ENCODE measurements around the gene SNRNP40. TPM values are rescaled to one million over a fixed set of nuclear protein-coding genes. Genes with fewer than 3 reads are reported as not detected.

SNRNP40 gene
- total and polyA plus RNA-seq, 10 donors, result 21.4 to 53.0 (median 40.1) TPM

DNA sequence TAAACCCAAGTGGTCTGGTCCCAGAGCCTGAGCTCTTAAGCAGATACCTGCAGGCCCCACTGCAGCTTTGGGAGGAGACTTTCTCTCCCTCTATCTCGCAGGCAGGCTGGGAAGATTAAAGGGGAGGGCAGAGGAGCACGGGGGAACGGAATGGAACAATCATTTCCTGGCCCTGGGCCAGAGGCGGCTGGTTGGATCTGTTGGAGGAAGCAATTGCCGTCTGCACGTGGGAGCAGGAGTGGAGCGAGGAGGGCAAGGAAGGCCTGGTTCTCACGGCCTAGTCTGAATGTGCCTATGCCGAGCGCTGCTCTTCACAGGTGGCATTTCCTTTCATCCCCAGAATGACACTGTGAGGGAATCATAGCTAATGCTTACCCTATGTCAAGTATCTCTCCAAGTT, 80.6 kb downstream of the SNRNP40 start:
- no peak for DNase-seq
- intact Hi-C loops (cut with DNase I; ENCODE audit: low total_unique reads), result no loop called here

DNA sequence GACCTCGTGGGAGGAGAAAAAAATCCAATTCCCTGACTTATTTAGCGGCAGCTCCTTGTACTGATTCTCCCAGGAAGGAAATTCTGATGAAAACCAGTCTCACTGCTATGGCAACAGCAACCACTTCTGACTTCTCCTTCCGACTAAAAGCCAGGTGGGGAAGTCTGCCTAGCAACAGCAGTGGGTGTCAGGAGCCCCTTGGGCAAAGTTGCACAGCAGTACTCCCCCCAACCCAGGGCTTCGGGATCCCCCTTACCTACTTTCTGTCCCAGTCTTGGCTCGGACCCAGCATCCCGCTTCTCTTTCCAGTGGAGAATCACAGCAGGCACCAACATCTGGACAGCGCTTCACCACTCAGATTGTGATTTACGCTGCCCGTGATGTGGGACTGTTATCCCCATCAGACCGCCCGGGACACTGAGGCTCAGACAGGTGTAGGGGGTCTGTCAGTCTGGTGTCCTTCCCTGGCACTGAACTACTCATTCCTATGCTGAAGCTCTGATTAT, 81.5 kb downstream of the SNRNP40 start:
- TF ChIP-seq POLR2A (IDR thresholded peaks at IDR 0.05) (no peak), CTCF (IDR thresholded peaks at IDR 0.05 in 8 of 11, conservative IDR thresholded peaks at IDR 0.05 in 3 of 11) (no peak), POLR2AphosphoS5 (IDR thresholded peaks at IDR 0.05) (no peak)

More for the DNA sequence above, 80.6 kb downstream of the SNRNP40 start:
- Histone ChIP-seq H3K4me1 (peaks cover 0 to 10% (median 2%) of the 10 kb centered on the region in 6 donors), H3K4me3 (no peak overlapping the region), H3K36me3 (no peaks in the 10 kb centered on the region), H3K9me3 (peaks cover 0 to 9% (median 0%) of the 10 kb centered on the region in 8 donors), H3K27ac (no peak overlapping the region), H3K27me3 (replicated peaks in 1 of 7) (peaks cover 0 to 10% (median 0%) of the 10 kb centered on the region in 7 donors)
- no peak for TF ChIP-seq POLR2A (IDR thresholded peaks at IDR 0.05)
- TF ChIP-seq CTCF (IDR thresholded peaks at IDR 0.05 in 8 of 11, conservative IDR thresholded peaks at IDR 0.05 in 3 of 11), result no peak
- TF ChIP-seq POLR2AphosphoS5 (IDR thresholded peaks at IDR 0.05), result no peak
- 17 to 39% (median 26%) methylated on average over 10 of the region's 10 CpGs for WGBS, 5 donors

DNA sequence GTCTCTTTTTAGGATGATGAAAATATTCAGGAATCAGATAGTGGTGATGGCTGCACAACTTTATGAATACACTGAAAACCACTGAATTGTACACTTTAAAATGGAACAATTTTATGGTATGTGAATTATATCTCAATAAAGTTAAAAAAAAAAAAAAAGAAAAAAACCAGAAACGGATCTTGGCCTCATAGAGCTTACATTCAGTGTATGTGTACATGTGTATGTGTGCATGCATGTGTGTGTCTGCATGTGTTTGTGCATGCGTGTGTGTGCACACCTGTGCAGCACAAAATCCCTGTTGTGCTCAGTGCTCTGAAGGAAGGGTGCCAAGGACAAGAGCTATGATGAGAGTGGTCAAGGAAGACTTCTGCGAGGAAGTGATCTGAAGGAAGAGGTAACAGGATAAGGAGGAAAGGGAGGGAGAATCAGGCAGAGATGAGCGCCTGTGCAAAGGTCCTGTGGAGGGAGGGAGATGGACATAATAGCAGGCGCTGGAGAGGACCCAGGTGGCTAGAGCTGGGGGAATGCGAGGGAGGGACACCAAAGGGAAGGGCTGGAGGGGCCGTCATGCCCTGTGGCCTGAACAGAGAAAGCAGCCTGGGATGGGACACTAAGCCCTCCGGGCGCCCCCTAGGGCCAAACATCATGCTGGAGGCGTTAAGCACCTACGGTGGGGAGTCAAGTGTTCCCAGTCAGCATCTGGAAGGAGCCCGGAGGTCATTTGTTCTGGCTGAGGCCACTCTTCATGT, 82.1 kb downstream of the SNRNP40 start:
- H3K4me1 ChIP-seq, result peaks cover 0 to 10% (median 2%) of the 10 kb centered on the region in 6 donors
- H3K4me3 ChIP-seq, result no peak overlapping the region
- H3K27me3 ChIP-seq (replicated peaks in 1 of 7), result peaks cover 0 to 10% (median 0%) of the 10 kb centered on the region in 7 donors
- TF ChIP-seq CTCF (IDR thresholded peaks at IDR 0.05 in 8 of 11, conservative IDR thresholded peaks at IDR 0.05 in 3 of 11) (no peak), POLR2AphosphoS5 (IDR thresholded peaks at IDR 0.05) (no peak), POLR2A (IDR thresholded peaks at IDR 0.05) (no peak)
- DNase-seq, result no peak
- H3K27ac ChIP-seq, result no peak overlapping the region
- H3K36me3 ChIP-seq, result no peaks in the 10 kb centered on the region
- H3K9me3 ChIP-seq, result peaks cover 0 to 14% (median 0%) of the 10 kb centered on the region in 8 donors
- intact Hi-C loops (cut with DNase I; ENCODE audit: low total_unique reads), result no loop called here
- WGBS, 5 donors, result 51 to 64% (median 56%) methylated on average over 12 of the region's 12 CpGs

More for the DNA sequence above, 81.5 kb downstream of the SNRNP40 start:
- Histone ChIP-seq H3K9me3 (peaks cover 0 to 14% (median 0%) of the 10 kb centered on the region in 8 donors), H3K4me1 (peaks cover 0 to 10% (median 2%) of the 10 kb centered on the region in 6 donors), H3K27me3 (replicated peaks in 1 of 7) (peaks cover 0 to 10% (median 0%) of the 10 kb centered on the region in 7 donors), H3K27ac (no peak overlapping the region), H3K36me3 (no peaks in the 10 kb centered on the region), H3K4me3 (no peak overlapping the region)
- no peak for DNase-seq
- WGBS, 5 donors, result 62 to 70% (median 63%) methylated on average over 11 of the region's 11 CpGs
- intact Hi-C loops (cut with DNase I; ENCODE audit: low total_unique reads), result no loop called here

Other genes with a start within 250 kb of the SNRNP40 start
- gene PUM1, start 231.1 kb downstream of the SNRNP40 start, total RNA-seq, result 100 to 1,000 TPM in 4 of 7 donors, 10 to 100 TPM in 3; 78.7 to 122 (median 112) TPM
- gene PUM1, start 231.1 kb downstream of the SNRNP40 start, polyA plus RNA-seq, result 10 to 100 TPM; 14.9 to 22.3 (median 16.7) TPM
- gene NKAIN1, start 56.9 kb downstream of the SNRNP40 start, total RNA-seq, result not detected
- under 1 TPM in 1 of 3 donors, not detected in 2; 0.08 TPM for gene NKAIN1, start 56.9 kb downstream of the SNRNP40 start, polyA plus RNA-seq
- gene ZCCHC17, start 244 bp upstream of the SNRNP40 start, total RNA-seq, result 10 to 100 TPM; 16.1 to 23.7 (median 18.2) TPM
- 10 to 100 TPM; 24.1 to 31.7 (median 29.8) TPM for gene ZCCHC17, start 244 bp upstream of the SNRNP40 start, polyA plus RNA-seq
- gene FABP3, start 76.3 kb upstream of the SNRNP40 start, total RNA-seq, result 10 to 100 TPM in 6 of 7 donors, 1 to 10 TPM in 1; 4.1 to 57.1 (median 24.7) TPM
- gene FABP3, start 76.3 kb upstream of the SNRNP40 start, polyA plus RNA-seq, result 10 to 100 TPM; 14.2 to 50.0 (median 22.2) TPM
- gene SERINC2, start 116.4 kb upstream of the SNRNP40 start, total RNA-seq, result 1 to 10 TPM; 1.4 to 8.7 (median 2.8) TPM
- 1 to 10 TPM; 1.3 to 4.1 (median 2.4) TPM for gene SERINC2, start 116.4 kb upstream of the SNRNP40 start, polyA plus RNA-seq